Measurements from ENCODE around the gene RASSF8.

GRCh38 chr12:26090836-26091510, 132.5 kb downstream of the RASSF8 start:
- no peak for TF ChIP-seq CTCF (IDR thresholded peaks at IDR 0.05; ENCODE audit: low read depth, low read length, poor library complexity, severe bottlenecking)
- no peak for TF ChIP-seq EZH2phosphoT487 (IDR thresholded peaks at IDR 0.05; ENCODE audit: borderline replicate concordance, low read length)

Data from DOHH2 (cell line).